Measurements from ENCODE around the gene STRA6.

Gene STRA6

GRCh38 chr15:74159773-74160172 is 42.8 kb downstream of the STRA6 start:
- no peak for DNase-seq

DNA sequence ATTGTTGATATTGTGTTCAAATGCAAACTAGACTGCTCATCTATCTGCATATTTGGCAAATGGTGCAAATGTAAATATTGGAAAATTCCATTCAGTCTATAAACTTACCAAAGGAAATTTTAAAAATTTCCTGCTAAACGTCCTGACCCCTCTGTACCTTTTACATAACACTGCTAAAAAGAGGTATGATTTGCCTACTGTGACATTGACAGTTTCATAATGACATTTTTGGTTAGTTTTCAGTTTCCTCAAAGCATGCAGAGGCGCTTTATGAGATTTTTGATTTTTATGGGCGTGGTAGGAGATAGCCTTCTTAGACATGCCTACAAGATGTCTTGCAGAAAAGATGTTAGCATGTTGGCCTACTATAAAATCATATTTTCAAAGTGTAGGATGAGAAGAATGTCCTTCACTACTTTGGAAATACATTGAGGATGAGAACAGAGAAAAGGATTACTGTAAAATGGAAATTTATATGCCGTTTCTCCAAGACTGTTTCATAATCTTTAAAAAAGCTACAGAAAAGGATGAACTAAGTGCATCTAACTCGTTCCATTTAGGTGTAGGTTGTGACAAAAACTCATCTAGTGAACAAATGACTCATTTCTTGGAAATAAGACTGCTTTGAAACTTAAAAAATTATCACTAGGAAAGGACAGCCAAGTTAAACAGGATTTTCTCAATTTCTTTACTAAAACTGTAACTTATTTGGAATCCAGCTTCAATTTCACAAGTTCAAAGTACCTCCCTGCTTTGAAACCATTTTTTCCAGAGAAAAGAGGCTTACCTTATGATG is 43.5 kb downstream of the STRA6 start:
- DNase-seq: no peak

DNA sequence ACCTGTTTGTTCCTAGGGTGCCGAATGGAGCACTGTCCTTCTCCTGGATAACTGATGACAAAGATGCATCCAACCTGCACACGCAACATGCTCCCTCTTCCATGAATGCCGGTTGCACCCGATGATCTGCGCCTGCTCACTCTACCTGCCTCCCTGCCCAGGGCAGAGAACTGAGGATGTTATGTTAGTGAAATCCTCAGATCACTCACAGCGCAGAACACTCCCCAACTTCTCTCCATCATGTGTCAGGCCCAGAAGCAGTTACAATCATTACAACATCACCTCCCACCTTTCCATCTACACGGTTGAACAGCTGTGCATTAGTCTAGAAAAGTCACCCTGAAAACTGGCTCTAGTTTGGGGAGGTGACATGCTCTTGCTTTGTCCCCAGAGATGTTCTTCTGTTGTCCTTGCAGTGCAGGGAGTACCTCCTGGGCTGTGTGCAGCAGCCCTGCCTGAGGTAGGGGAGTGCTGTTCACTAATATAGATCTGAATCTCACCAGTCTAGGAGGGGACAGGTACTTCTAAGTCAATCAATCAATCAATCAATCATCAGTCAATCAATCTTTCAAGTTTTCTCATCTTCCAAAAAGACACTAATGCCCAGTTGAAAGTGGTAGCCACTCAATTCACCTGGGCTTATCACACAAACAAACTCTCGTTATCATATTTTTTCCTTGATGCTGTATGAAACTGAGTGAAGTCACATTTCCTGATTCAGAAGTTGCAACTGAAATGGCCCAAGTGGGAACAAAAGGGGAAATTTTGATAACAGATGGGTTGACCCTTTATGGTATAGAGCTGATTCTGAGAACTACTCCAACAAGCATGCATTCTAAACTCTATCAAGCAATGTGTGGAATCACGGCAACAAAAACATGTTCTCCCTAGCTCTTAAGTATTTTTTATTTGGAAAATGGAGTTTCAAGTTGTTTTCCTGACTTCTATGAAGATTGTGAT is 44.4 kb downstream of the STRA6 start:
- DNase-seq: no peak

DNA sequence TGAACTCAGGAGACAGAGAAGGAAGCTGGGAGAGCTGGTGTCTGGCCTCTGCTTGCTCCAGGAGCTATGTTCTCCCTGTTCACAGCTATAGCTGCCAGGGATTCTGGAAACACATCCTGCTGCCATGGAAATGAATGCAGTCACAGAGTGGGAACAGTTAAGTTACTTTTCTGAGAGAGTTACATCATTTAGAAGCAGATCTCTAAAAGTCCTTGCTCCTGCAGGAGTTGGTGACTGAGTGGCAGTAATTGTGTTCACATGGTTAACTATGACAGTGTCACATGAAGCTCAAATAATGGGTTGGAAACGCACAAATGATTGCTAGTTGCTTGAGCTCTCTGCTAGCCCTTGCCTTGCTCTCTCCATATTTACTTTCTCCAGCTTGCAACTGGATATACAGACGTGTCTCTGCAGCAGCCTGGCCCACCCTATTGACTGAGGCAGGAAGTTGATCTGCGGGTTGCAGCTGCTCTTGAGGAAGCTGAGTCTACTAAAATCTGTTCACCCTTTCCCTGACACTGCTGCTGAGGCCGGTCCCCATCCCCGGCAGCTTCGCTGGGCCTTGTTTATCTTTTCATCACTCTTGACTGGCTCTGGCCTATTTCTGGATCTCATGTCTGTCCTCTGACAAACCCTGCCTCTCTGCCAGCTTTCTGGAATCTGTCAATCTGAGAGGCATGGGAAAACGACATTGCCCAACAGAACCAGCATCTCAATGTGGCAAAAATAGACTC is 45.7 kb downstream of the STRA6 start:
- DNase-seq: no peak

GRCh38 chr15:74155766-74156417 is 46.7 kb downstream of the STRA6 start:
- no peak for DNase-seq

DNA sequence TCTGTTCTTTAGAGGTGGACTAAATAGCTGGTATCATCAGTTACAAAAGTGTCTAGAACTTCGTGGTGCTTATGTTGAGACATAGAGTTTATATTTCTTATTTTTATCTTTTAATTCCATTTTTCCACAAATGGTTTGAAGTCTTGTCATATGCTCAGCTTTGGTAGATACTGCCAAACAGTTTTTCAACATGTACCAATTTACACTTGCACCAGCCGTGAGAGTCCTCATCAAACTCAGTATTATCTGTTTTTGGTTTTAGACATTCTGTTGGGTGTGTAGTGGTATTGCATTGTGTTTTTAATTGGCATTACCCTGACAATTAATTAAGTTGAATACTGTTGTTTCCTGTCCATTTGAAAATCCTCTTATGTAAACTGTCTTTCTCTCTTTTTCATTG is 55.5 kb downstream of the STRA6 start:
- DNase-seq: no peak

- DNase-seq: no peak
These were observed 56.2 kb downstream of the STRA6 start for GRCh38 chr15:74146277-74146800.

DNA sequence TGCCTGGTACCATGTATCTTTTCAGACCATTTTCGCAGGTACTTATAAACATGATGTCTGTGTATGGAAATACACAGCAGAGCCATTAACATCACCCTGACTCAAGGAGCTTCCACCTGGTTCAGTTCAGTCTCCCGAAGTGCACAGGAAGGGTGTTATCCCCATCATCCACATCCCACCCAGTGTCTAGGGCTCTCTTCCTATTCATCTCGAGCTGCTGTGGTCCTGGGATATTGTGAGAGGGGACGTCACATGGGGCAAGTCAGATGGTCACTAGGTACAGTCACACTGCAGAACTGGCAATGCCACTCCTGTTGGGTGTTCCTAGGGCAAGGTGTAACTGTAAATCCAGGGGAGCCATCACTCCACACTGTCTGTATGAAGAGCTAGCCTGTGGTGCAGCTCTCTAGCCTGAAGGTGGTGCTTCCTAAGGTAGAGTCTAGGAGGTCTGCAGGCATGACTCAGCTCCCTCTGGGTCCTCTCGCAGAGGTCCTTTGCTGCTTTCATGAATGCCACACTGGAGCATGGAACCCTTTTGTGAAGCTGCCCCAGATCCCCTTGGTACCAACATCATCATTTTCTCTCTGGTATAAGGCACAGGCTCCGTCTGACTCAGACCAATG is 58.3 kb downstream of the STRA6 start:
- DNase-seq: no peak

DNA sequence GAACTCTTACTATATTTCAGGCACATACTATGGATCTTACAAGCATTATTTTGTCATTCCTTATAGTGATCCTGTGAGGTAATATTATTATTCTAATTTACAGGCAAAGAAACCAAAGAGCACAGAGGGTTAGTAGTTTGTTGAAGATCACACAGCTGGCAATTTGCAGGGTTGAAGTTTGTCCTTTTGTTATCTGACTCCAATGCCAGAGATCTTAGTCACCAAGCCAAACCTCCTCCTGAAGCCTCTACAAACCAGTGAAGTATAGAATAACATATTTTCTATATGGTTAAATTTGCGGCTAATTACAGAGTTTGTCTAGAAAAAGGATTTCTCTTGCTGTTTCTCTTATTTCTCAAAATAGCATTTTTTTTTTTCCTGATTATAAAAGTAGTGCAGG is 61.0 kb downstream of the STRA6 start:
- DNase-seq: no peak

DNA sequence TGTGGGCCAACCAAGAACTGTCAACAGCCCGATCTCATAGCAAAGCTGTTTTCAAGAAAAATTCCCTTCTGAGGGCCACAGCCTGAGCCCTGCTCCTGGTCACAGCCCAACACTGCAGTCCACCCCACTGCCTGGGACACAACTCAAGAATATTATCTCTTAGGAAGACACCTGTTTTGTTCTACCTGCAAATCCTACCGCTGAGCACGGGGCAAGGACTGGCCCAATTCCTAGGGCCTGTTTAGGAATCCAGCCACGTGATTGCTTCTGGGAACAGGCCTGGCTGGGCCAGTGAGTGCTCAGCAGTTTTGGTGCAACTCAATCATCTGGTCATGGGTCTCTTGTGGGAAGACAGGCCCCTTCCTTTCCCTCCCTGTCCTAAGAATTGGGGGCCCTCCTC is 63.9 kb downstream of the STRA6 start:
- no peak for DNase-seq

DNA sequence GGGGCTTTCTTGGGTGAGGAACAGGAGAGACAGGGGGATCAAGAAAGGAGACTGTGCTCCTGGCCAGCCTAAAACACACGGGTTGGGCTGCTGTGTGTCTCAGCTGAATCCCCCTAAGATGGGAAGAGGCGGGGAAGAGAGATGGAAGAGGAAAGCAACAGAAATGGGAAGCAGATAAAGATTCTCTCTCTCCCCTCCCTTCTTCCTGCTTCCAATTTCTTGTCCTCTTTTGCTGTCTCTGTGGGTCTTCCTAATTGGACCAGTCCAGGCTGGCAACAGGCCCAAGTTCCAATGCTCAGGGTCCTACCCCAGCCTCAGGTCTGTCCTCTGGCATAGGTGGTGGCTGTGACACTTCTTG is 65.1 kb downstream of the STRA6 start:
- DNase-seq: no peak

GRCh38 chr15:74136814-74137536 is 65.6 kb downstream of the STRA6 start:
- DNase-seq: no peak

- no peak for DNase-seq
These were observed 66.1 kb downstream of the STRA6 start for GRCh38 chr15:74136540-74136813.

DNA sequence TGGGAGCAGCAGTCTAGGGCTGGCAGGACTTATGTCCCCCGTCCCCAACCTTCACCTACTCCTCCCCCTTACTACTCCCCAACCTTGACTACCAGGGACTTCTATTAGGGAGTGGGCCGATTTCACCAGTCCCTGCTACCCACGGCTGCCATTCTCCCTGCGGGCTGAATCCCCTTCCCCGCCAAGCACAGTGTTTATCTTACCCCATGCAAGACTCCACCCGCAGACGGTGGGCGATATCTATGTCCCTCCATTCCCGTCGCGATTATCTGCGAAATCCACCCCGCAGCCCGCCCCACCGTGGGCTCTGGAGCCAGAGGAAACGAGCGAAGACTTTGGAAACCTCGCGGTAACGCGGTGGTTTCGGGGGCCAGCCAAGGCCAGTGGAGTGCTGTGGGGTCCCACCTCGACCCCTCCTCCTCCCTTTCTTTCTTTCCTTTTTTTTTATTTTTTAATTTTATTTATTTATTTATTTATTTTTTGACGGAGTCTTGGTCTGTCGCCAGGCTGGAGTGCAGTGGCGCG is 67.5 kb downstream of the STRA6 start:
- no peak for DNase-seq

DNA sequence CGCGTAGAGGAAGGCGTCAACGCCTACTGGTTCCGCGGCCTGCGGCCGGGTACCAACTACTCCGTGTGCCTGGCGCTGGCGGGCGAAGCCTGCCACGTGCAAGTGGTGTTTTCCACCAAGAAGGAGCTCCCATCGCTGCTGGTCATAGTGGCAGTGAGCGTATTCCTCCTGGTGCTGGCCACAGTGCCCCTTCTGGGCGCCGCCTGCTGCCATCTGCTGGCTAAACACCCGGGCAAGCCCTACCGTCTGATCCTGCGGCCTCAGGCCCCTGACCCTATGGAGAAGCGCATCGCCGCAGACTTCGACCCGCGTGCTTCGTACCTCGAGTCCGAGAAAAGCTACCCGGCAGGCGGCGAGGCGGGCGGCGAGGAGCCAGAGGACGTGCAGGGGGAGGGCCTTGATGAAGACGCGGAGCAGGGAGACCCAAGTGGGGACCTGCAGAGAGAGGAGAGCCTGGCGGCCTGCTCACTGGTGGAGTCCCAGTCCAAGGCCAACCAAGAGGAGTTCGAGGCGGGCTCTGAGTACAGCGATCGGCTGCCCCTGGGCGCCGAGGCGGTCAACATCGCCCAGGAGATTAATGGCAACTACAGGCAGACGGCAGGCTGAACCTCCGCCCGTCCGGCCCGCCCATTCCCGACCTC is 68.1 kb downstream of the STRA6 start:
- DNase-seq: no peak

DNA sequence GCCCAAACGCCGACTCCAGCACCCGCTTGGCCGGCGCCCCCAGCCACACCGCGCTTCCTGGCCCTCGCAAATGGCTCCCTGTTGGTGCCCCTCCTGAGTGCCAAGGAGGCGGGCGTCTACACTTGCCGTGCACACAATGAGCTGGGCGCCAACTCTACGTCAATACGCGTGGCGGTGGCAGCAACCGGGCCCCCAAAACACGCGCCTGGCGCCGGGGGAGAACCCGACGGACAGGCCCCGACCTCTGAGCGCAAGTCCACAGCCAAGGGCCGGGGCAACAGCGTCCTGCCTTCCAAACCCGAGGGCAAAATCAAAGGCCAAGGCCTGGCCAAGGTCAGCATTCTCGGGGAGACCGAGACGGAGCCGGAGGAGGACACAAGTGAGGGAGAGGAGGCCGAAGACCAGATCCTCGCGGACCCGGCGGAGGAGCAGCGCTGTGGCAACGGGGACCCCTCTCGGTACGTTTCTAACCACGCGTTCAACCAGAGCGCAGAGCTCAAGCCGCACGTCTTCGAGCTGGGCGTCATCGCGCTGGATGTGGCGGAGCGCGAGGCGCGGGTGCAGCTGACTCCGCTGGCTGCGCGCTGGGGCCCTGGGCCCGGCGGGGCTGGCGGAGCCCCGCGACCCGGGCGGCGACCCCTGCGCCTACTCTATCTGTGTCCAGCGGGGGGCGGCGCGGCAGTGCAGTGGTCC is 68.7 kb downstream of the STRA6 start:
- no peak for DNase-seq

- no peak for DNase-seq
These were observed 69.6 kb downstream of the STRA6 start for GRCh38 chr15:74132681-74133651.

DNA sequence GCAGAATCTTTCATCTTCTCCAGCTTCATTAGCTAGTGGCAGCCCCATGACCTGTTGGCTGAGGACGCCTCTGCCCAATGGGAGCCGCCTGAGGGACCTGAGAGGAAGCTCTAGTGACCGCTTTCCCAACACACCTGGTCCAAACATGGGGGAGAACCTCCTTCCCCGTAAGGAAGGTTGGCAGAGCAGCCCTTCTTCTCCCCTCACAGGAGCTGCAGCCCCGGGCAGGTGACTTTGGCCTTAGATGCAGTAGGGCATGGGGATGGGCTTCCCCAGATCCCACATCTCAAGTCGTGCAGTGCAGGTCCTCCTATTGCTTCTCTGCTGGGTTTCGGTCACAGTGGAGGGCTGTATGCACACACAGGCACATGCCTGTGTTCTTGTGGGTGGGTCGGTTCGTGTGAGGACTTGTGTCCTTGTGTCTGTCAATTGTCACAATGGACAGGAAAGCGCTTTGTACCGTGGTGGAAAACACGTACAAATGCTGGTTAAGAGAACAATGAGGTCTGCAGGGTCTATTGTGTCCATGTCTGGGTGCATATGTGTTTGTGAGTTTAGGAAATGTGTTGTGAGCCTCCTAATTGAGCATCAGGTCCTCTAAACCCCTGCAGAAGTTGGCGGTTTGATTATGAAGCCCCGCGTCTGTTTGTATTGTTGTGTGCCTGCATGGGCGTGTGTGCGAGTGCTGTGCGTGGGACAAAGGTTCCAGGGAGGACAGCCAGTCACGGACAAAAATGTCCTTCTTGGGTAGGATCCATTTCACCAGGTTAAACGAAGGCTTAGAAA is 70.8 kb downstream of the STRA6 start:
- DNase-seq: no peak

Measured in CD4-positive, alpha-beta T cell treated with Interleukin-10 for 1 hour (primary cell).